ENCODE measurements around the gene CD200.

DNA sequence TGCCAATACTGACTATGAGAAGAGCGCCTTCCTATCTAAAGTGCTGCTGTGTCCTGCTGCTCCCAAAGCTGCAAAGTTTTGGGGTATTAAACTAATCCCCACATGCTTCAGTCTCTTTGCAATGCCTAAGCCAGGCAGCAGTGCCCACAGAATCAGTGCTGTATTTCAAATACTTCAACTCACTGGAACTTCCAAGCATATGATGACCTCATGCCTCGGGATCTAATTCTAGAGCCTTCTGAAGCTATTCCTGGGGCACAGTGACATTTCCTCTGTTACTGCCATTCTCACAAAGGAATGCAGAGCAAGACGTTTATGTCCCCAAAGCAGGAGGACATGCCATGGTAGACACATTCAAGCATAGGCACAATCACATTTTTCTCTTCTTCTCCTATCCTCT is 78.5 kb downstream of the CD200 start:
- TF ChIP-seq, protein P1, sequence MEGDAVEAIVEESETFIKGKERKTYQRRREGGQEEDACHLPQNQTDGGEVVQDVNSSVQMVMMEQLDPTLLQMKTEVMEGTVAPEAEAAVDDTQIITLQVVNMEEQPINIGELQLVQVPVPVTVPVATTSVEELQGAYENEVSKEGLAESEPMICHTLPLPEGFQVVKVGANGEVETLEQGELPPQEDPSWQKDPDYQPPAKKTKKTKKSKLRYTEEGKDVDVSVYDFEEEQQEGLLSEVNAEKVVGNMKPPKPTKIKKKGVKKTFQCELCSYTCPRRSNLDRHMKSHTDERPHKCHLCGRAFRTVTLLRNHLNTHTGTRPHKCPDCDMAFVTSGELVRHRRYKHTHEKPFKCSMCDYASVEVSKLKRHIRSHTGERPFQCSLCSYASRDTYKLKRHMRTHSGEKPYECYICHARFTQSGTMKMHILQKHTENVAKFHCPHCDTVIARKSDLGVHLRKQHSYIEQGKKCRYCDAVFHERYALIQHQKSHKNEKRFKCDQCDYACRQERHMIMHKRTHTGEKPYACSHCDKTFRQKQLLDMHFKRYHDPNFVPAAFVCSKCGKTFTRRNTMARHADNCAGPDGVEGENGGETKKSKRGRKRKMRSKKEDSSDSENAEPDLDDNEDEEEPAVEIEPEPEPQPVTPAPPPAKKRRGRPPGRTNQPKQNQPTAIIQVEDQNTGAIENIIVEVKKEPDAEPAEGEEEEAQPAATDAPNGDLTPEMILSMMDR (IDR thresholded peaks at IDR 0.05): no peak
- no peak for TF ChIP-seq SIN3A (IDR thresholded peaks at IDR 0.05; ENCODE audit: borderline replicate concordance, insufficient read depth, low read depth, low read length)
- TF ChIP-seq, protein P2, sequence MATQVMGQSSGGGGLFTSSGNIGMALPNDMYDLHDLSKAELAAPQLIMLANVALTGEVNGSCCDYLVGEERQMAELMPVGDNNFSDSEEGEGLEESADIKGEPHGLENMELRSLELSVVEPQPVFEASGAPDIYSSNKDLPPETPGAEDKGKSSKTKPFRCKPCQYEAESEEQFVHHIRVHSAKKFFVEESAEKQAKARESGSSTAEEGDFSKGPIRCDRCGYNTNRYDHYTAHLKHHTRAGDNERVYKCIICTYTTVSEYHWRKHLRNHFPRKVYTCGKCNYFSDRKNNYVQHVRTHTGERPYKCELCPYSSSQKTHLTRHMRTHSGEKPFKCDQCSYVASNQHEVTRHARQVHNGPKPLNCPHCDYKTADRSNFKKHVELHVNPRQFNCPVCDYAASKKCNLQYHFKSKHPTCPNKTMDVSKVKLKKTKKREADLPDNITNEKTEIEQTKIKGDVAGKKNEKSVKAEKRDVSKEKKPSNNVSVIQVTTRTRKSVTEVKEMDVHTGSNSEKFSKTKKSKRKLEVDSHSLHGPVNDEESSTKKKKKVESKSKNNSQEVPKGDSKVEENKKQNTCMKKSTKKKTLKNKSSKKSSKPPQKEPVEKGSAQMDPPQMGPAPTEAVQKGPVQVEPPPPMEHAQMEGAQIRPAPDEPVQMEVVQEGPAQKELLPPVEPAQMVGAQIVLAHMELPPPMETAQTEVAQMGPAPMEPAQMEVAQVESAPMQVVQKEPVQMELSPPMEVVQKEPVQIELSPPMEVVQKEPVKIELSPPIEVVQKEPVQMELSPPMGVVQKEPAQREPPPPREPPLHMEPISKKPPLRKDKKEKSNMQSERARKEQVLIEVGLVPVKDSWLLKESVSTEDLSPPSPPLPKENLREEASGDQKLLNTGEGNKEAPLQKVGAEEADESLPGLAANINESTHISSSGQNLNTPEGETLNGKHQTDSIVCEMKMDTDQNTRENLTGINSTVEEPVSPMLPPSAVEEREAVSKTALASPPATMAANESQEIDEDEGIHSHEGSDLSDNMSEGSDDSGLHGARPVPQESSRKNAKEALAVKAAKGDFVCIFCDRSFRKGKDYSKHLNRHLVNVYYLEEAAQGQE (IDR thresholded peaks at IDR 0.05; ENCODE audit: insufficient read depth in 1 of 2, low read depth in 2 of 2, low read length in 1 of 2): no peak
